ENCODE results near the gene PLSCR2. TPM values are rescaled to one million over a fixed set of nuclear protein-coding genes. Genes with fewer than 3 reads are reported as not detected.
A peak's percentile ranks its signal among the peaks of the same experiment; 100 is the strongest.
"Not testable (repeated sequence)": the region's sequence is repeated elsewhere in the genome, so short reads cannot be mapped to it uniquely, and the experiment has no call there.

PLSCR2 gene
- total RNA-seq, 2 experiments from 2014 or later = not detected

- CTCF ChIA-PET = interaction anchor here (0.6 kb wide), 1 partner anchor 121 kb away, joined by 4 read pairs; no protein-coding TSS in a partner anchor
- Mint-ChIP-seq H3K27ac (no peak overlapping the region), H3K9me3 (no peaks in the 10 kb centered on the region), H3K36me3 (ENCODE audit: low read depth) (no peaks in the 10 kb centered on the region), H3K4me1 (peaks cover 10% of the 10 kb centered on the region), H3K27me3 (peaks cover 7% of the 10 kb centered on the region), H3K4me3 (peak overlapping the region; percentile 22)
- no peak for DNase-seq
- POLR2A ChIA-PET = interaction anchor here (1.5 to 2.1 kb wide), 2 partner anchors 62 to 73 kb away, joined by 3 to 9 read pairs; partner anchors contain the start of gene PLSCR1
Measured at GRCh38 chr3:146470425-146470990, 1.1 kb upstream of the PLSCR2 start.

GRCh38 chr3:146468671-146469149 lies 651 bp downstream of the PLSCR2 start:
- Mint-ChIP-seq H3K36me3 (ENCODE audit: low read depth) (no peaks in the 10 kb centered on the region), H3K27me3 (no peaks in the 10 kb centered on the region), H3K27ac (no peak overlapping the region), H3K9me3 (no peaks in the 10 kb centered on the region), H3K4me3 (peak overlapping the region; percentile 67), H3K4me1 (peaks cover 24% of the 10 kb centered on the region)
- no peak for DNase-seq
- ChIA-PET POLR2A (interaction anchor here (0.6 to 2.1 kb wide), 2 partner anchors 22 to 75 kb away, joined by 3 to 9 read pairs; partner anchors contain the start of gene PLSCR1), CTCF (no interaction called here)

GRCh38 chr3:146468234-146468633 lies 1.1 kb downstream of the PLSCR2 start:
- peaks cover 29% of the 10 kb centered on the region for H3K4me1 Mint-ChIP-seq
- no peaks in the 10 kb centered on the region for H3K27me3 Mint-ChIP-seq
- H3K36me3 Mint-ChIP-seq (ENCODE audit: low read depth) = no peaks in the 10 kb centered on the region
- ChIA-PET CTCF (no interaction called here), POLR2A (interaction anchor here (2.1 kb wide), 1 partner anchor 76 kb away, joined by 9 read pairs; the partner anchor contains the start of gene PLSCR1)
- H3K4me3 Mint-ChIP-seq = no peak overlapping the region
- H3K9me3 Mint-ChIP-seq = no peaks in the 10 kb centered on the region
- DNase-seq = no peak
- H3K27ac Mint-ChIP-seq = no peak overlapping the region

- Mint-ChIP-seq H3K4me3 (no peak overlapping the region), H3K27me3 (no peaks in the 10 kb centered on the region), H3K4me1 (peaks cover 29% of the 10 kb centered on the region), H3K36me3 (ENCODE audit: low read depth) (no peaks in the 10 kb centered on the region), H3K9me3 (no peaks in the 10 kb centered on the region), H3K27ac (no peak overlapping the region)
- POLR2A ChIA-PET = no interaction called here
- no peak for DNase-seq
- CTCF ChIA-PET = no interaction called here
Measured at GRCh38 chr3:146466604-146467003, 2.8 kb downstream of the PLSCR2 start.

GRCh38 chr3:146465693-146466465 lies 3.5 kb downstream of the PLSCR2 start:
- no peak overlapping the region for H3K4me3 Mint-ChIP-seq
- CTCF ChIA-PET = no interaction called here
- H3K27ac Mint-ChIP-seq = no peak overlapping the region
- H3K4me1 Mint-ChIP-seq = peaks cover 29% of the 10 kb centered on the region
- H3K9me3 Mint-ChIP-seq = no peaks in the 10 kb centered on the region
- POLR2A ChIA-PET = no interaction called here
- H3K27me3 Mint-ChIP-seq = no peaks in the 10 kb centered on the region
- DNase-seq = no peak
- H3K36me3 Mint-ChIP-seq (ENCODE audit: low read depth) = no peaks in the 10 kb centered on the region

GRCh38 chr3:146464783-146465182 lies 4.6 kb downstream of the PLSCR2 start:
- H3K27me3 Mint-ChIP-seq = no peaks in the 10 kb centered on the region
- CTCF ChIA-PET = no interaction called here
- POLR2A ChIA-PET = interaction anchor here (1.5 kb wide), 1 partner anchor 79 kb away, joined by 5 read pairs; no protein-coding TSS in a partner anchor

GRCh38 chr3:146464005-146464595 lies 5.3 kb downstream of the PLSCR2 start:
- H3K36me3 Mint-ChIP-seq (ENCODE audit: low read depth) = no peaks in the 10 kb centered on the region
- no peak overlapping the region for H3K27ac Mint-ChIP-seq
- no peak for DNase-seq
- peaks cover 23% of the 10 kb centered on the region for H3K4me1 Mint-ChIP-seq
- H3K9me3 Mint-ChIP-seq = no peaks in the 10 kb centered on the region
- ChIA-PET POLR2A (interaction anchor here (1.5 kb wide), 1 partner anchor 79 kb away, joined by 5 read pairs; no protein-coding TSS in a partner anchor), CTCF (no interaction called here)
- no peaks in the 10 kb centered on the region for H3K27me3 Mint-ChIP-seq
- no peak overlapping the region for H3K4me3 Mint-ChIP-seq

More at GRCh38 chr3:146464783-146465182, 4.6 kb downstream of the PLSCR2 start:
- Mint-ChIP-seq H3K9me3 (no peaks in the 10 kb centered on the region), H3K4me1 (peaks cover 25% of the 10 kb centered on the region), H3K4me3 (no peak overlapping the region), H3K36me3 (ENCODE audit: low read depth) (no peaks in the 10 kb centered on the region), H3K27ac (no peak overlapping the region)
- DNase-seq = no peak

GRCh38 chr3:146454796-146455195 lies 14.6 kb downstream of the PLSCR2 start:
- Mint-ChIP-seq H3K9me3 (no peaks in the 10 kb centered on the region), H3K4me3 (no peak overlapping the region), H3K27ac (no peak overlapping the region), H3K27me3 (no peaks in the 10 kb centered on the region), H3K4me1 (no peaks in the 10 kb centered on the region), H3K36me3 (ENCODE audit: low read depth) (no peaks in the 10 kb centered on the region)
- ChIA-PET CTCF (no interaction called here), POLR2A (no interaction called here)
- DNase-seq = no peak

- POLR2A ChIA-PET = no interaction called here
- DNase-seq = no peak
- Mint-ChIP-seq H3K9me3 (no peaks in the 10 kb centered on the region), H3K27ac (no peak overlapping the region), H3K36me3 (ENCODE audit: low read depth) (no peaks in the 10 kb centered on the region), H3K4me3 (no peak overlapping the region), H3K27me3 (no peaks in the 10 kb centered on the region), H3K4me1 (no peaks in the 10 kb centered on the region)
- CTCF ChIA-PET = no interaction called here
Measured at GRCh38 chr3:146449613-146450012, 19.7 kb downstream of the PLSCR2 start.

GRCh38 chr3:146449076-146449475 lies 20.3 kb downstream of the PLSCR2 start:
- H3K4me1 Mint-ChIP-seq = no peaks in the 10 kb centered on the region
- ChIA-PET POLR2A (no interaction called here), CTCF (no interaction called here)
- H3K27me3 Mint-ChIP-seq = no peaks in the 10 kb centered on the region
- H3K36me3 Mint-ChIP-seq (ENCODE audit: low read depth) = no peaks in the 10 kb centered on the region
- no peaks in the 10 kb centered on the region for H3K9me3 Mint-ChIP-seq
- no peak overlapping the region for H3K27ac Mint-ChIP-seq
- no peak for DNase-seq
- H3K4me3 Mint-ChIP-seq = no peak overlapping the region

- POLR2A ChIA-PET = no interaction called here
- H3K27me3 Mint-ChIP-seq = no peaks in the 10 kb centered on the region
- H3K9me3 Mint-ChIP-seq = no peaks in the 10 kb centered on the region
- H3K36me3 Mint-ChIP-seq (ENCODE audit: low read depth) = no peaks in the 10 kb centered on the region
- CTCF ChIA-PET = no interaction called here
- H3K4me3 Mint-ChIP-seq = no peak overlapping the region
- H3K4me1 Mint-ChIP-seq = no peaks in the 10 kb centered on the region
- H3K27ac Mint-ChIP-seq = no peak overlapping the region
- DNase-seq = no peak
Measured at GRCh38 chr3:146446026-146446425, 23.3 kb downstream of the PLSCR2 start.

- POLR2A ChIA-PET; H3K4me1 Mint-ChIP-seq; H3K4me3 Mint-ChIP-seq; H3K9me3 Mint-ChIP-seq; H3K36me3 Mint-ChIP-seq (ENCODE audit: low read depth); DNase-seq; H3K27me3 Mint-ChIP-seq; H3K27ac Mint-ChIP-seq; CTCF ChIA-PET: not testable (repeated sequence)
Measured at GRCh38 chr3:146440310-146440709, 29.1 kb downstream of the PLSCR2 start.

- no peak for DNase-seq
- H3K27me3 Mint-ChIP-seq = peaks cover 11% of the 10 kb centered on the region
- H3K27ac Mint-ChIP-seq = no peak overlapping the region
- CTCF ChIA-PET = no interaction called here
- no peak overlapping the region for H3K4me3 Mint-ChIP-seq
- POLR2A ChIA-PET = no interaction called here
- H3K4me1 Mint-ChIP-seq = no peaks in the 10 kb centered on the region
- H3K36me3 Mint-ChIP-seq (ENCODE audit: low read depth) = no peaks in the 10 kb centered on the region
- no peaks in the 10 kb centered on the region for H3K9me3 Mint-ChIP-seq
Measured at GRCh38 chr3:146432066-146432465, 37.3 kb downstream of the PLSCR2 start.
